GM23338 (cell line): Measurements from ENCODE around the gene ADA.

Experiments used
- CREB1 ChIP-seq: fragments of 250-450 bp; sonication (Bioruptor Pico); IDR thresholded peaks from 2 replicates; pipeline ENCODE4 v1.5.0; 2020; ENCODE audit warnings: low read depth, mild to moderate bottlenecking, moderate library complexity
- CTCF ChIP-seq, 2 experiments: fragments of 200-600 bp in 1 of 2; sonication (generic) in 1 of 2; conservative IDR thresholded peaks; 2 replicates each; pipeline versions ENCODE4 v1.5.1 to v1.6.1; 2016 to 2017; ENCODE audit warnings: antibody characterized with exemption in 2 of 2, low read depth in 2 of 2, mild to moderate bottlenecking in 2 of 2, moderate library complexity in 1 of 2
- POLR2AphosphoS5 ChIP-seq: IDR thresholded peaks from 2 replicates; pipeline ENCODE4 v1.6.1; 2016; ENCODE audit warnings: antibody characterized with exemption, low read depth
- ZNF114 ChIP-seq: fragments of 250-450 bp; sonication (Bioruptor Pico); IDR thresholded peaks from 2 replicates; pipeline ENCODE4 v1.5.0; 2020; ENCODE audit warnings: mild to moderate bottlenecking, moderate library complexity
- TF ChIP-seq, protein P1 (sequence below): IDR thresholded peaks from one replicate; pipeline ENCODE4 v1.6.1; 2018; ENCODE audit warnings: antibody characterized with exemption; ENCODE audit not compliant: unreplicated experiment

DNA sequence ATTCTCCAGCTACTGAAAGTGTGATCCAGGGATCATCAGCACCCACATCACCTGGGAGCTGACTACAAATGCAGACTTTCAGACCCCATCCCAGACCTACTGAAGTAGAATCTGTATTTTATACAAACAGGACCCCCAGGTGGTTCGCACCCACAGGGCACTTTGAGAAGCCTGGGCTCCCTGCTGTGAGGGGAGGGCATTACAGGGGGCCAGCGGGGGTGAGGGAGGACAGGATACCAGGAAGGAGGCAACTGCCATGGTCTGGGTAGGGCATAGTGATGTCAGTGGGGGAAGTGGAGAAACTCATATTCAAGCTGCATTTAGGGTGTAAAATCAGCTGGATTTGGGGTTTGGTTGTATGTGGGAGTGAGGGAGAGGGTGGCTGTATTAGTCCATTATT is 2.0 kb upstream of the ADA start:
- TF ChIP-seq CTCF (conservative IDR thresholded peaks at IDR 0.05; ENCODE audit: low read depth in 2 of 2), result no peak
- TF ChIP-seq CREB1 (CRISPR knock-in tag), result no peak
- TF ChIP-seq POLR2AphosphoS5, result no peak
- TF ChIP-seq, protein P1, sequence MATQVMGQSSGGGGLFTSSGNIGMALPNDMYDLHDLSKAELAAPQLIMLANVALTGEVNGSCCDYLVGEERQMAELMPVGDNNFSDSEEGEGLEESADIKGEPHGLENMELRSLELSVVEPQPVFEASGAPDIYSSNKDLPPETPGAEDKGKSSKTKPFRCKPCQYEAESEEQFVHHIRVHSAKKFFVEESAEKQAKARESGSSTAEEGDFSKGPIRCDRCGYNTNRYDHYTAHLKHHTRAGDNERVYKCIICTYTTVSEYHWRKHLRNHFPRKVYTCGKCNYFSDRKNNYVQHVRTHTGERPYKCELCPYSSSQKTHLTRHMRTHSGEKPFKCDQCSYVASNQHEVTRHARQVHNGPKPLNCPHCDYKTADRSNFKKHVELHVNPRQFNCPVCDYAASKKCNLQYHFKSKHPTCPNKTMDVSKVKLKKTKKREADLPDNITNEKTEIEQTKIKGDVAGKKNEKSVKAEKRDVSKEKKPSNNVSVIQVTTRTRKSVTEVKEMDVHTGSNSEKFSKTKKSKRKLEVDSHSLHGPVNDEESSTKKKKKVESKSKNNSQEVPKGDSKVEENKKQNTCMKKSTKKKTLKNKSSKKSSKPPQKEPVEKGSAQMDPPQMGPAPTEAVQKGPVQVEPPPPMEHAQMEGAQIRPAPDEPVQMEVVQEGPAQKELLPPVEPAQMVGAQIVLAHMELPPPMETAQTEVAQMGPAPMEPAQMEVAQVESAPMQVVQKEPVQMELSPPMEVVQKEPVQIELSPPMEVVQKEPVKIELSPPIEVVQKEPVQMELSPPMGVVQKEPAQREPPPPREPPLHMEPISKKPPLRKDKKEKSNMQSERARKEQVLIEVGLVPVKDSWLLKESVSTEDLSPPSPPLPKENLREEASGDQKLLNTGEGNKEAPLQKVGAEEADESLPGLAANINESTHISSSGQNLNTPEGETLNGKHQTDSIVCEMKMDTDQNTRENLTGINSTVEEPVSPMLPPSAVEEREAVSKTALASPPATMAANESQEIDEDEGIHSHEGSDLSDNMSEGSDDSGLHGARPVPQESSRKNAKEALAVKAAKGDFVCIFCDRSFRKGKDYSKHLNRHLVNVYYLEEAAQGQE, result no peak
- no peak for TF ChIP-seq ZNF114
